Keratinocyte (primary cell): Measurements from ENCODE around the gene TUBGCP3. TPM values are rescaled to one million over a fixed set of nuclear protein-coding genes. Genes with fewer than 3 reads are reported as not detected.
"Not testable (repeated sequence)": the region's sequence is repeated elsewhere in the genome, so short reads cannot be mapped to it uniquely, and the experiment has no call there.

Experiments used
- DNase-seq: peaks from one replicate; pipeline ENCODE4 v3.0.0-alpha.2; 2011; ENCODE audit warnings: low read depth, missing footprints, low spot score
- FAIRE-seq: peaks from 2 replicates; lab custom pipeline; 2011; peaks lifted over from hg19 to GRCh38; lab: Jason Lieb, UNC
- H2AFZ ChIP-seq: 2 replicates; pipeline ENCODE4 v1.6.0; 2012; ENCODE audit warnings: low read length, control low read depth, inconsistent platforms; ENCODE audit not compliant: control insufficient read depth
- H3K27ac ChIP-seq: 2 replicates; pipeline ENCODE4 v1.5.1; 2011; ENCODE audit warnings: low read length; ENCODE audit not compliant: control insufficient read depth, insufficient read depth
- H3K27me3 ChIP-seq: 3 replicates; pipeline ENCODE4 v1.6.0; 2011; ENCODE audit warnings: low read length; ENCODE audit not compliant: control insufficient read depth, insufficient read depth; ENCODE audit errors: extremely low read depth
- H3K36me3 ChIP-seq, 2 experiments: 2 replicates in 1 of 2; 3 replicates in 1 of 2; pipeline ENCODE4 v1.5.1; 2011; ENCODE audit warnings: low read length in 2 of 2, mild to moderate bottlenecking in 1 of 2; ENCODE audit not compliant: control insufficient read depth in 2 of 2, insufficient read depth in 2 of 2; ENCODE audit errors: extremely low read depth in 1 of 2
- H3K4me1 ChIP-seq: 3 replicates; pipeline ENCODE4 v1.5.1; 2011; ENCODE audit warnings: low read length; ENCODE audit not compliant: control insufficient read depth, insufficient read depth; ENCODE audit errors: extremely low read depth
- H3K4me2 ChIP-seq: 3 replicates; pipeline ENCODE4 v1.6.0; 2011; ENCODE audit warnings: low read depth, low read length; ENCODE audit not compliant: control insufficient read depth, insufficient read depth; ENCODE audit errors: extremely low read depth
- H3K4me3 ChIP-seq, 3 experiments: fragments of 200-600 bp in 1 of 3; sonication (generic) in 1 of 3; 2 replicates in 2 of 3; 3 replicates in 1 of 3; pipeline ENCODE4 v1.5.1; 2011 to 2016; ENCODE audit warnings: low read length in 3 of 3, mild to moderate bottlenecking in 3 of 3, control low read depth in 2 of 3, inconsistent platforms in 1 of 3, low read depth in 1 of 3, mixed read lengths in 1 of 3, mixed run types in 1 of 3, moderate library complexity in 1 of 3; ENCODE audit not compliant: control insufficient read depth in 2 of 3, insufficient read depth in 2 of 3; ENCODE audit errors: extremely low read depth in 1 of 3
- H3K79me2 ChIP-seq: 2 replicates; pipeline ENCODE4 v1.6.0; 2012; ENCODE audit warnings: low read length; ENCODE audit not compliant: control insufficient read depth, insufficient read depth
- H3K9ac ChIP-seq: 3 replicates; pipeline ENCODE4 v1.6.0; 2011; ENCODE audit warnings: low read length; ENCODE audit not compliant: control insufficient read depth, insufficient read depth; ENCODE audit errors: extremely low read depth
- H3K9me1 ChIP-seq: 3 replicates; pipeline ENCODE4 v1.6.0; 2011; ENCODE audit warnings: low read length; ENCODE audit not compliant: control insufficient read depth, insufficient read depth; ENCODE audit errors: extremely low read depth
- H3K9me3 ChIP-seq: 2 replicates; pipeline ENCODE4 v1.5.1; 2012; ENCODE audit warnings: low read depth, low read length; ENCODE audit not compliant: control insufficient read depth
- H4K20me1 ChIP-seq: 3 replicates; pipeline ENCODE4 v1.6.0; 2011; ENCODE audit warnings: low read length; ENCODE audit not compliant: control insufficient read depth, insufficient read depth; ENCODE audit errors: extremely low read depth
- EZH2 ChIP-seq: IDR thresholded peaks from one replicate; pipeline ENCODE4 v1.6.1; 2012; ENCODE audit warnings: inconsistent platforms, mild to moderate bottlenecking, low read length, moderate library complexity
- dilution Hi-C: fragments of 300-500 bp; cut with MboI; formaldehyde crosslinking; loops from one replicate; pipeline ENCODE4 v1.7.0; 2020; ENCODE audit warnings: low sequenced_read_pairs; ENCODE audit not compliant: extremely low pct_ligation_motif_present
- polyA plus RNA-seq, 5 experiments: library from polyadenylated mRNA; depleted of rRNA in 3 of 5; stranded (reverse) in 3 of 5; stranded (forward) in 1 of 5; unstranded in 1 of 5; fragments of >200 nt; gene quantifications; 1 replicate in 1 of 5; 2 replicates in 3 of 5; 3 replicates in 1 of 5; pipeline versions ENCODE4 v1.2.1 to v1.2.3, GENCODE V29; 2011 to 2012; ENCODE audit warnings: missing spikeins in 2 of 5, low read depth in 1 of 5, low replicate concordance in 1 of 5
- TF ChIP-seq, protein P1 (sequence below), 3 experiments: IDR thresholded peaks in 1 of 3; conservative IDR thresholded peaks in 1 of 3; optimal IDR thresholded peaks in 1 of 3; 2 replicates in 2 of 3; 3 replicates in 1 of 3; pipeline versions ENCODE3 to v1.5.1; 2011; ENCODE audit warnings: low read length in 3 of 3, mild to moderate bottlenecking in 3 of 3, moderate library complexity in 2 of 3, control low read depth in 1 of 3, inconsistent platforms in 1 of 3; ENCODE audit not compliant: insufficient read depth in 2 of 3; ENCODE audit errors: extremely low read depth in 1 of 3

The TUBGCP3 gene
- polyA plus RNA-seq, 1 donor (not counting 4 experiments of a cell fraction or from before 2014, with no cell fraction given), result 14.0 TPM

DNA sequence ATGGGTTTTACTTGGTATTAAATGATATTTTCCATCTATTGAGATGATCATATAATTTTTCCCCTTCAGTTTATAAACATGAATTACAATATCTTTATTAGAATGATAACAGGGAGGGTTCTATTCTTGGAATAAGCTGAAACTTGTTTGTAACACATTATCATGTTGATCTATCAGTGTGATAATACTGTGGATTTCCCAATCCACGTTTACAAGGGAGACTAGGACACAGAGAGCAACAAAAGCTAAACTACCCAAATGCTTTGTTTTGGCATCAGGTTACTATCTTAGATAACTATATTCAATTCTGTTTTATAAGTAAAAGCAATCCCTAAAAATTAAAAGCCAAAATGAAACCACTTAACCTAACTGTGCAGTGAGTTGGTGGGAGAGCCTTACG is 92.5 kb downstream of the TUBGCP3 start:
- Histone ChIP-seq H3K27ac (no peak overlapping the region), H3K79me2 (no peaks in the 10 kb centered on the region), H3K9me1 (no peaks in the 10 kb centered on the region), H3K36me3 (peaks cover 1 to 11% of the 10 kb centered on the region in 2 experiments), H3K9me3 (no peaks in the 10 kb centered on the region), H3K4me3 (no peak overlapping the region), H3K4me2 (no peak overlapping the region), H3K9ac (no peak overlapping the region), H2AFZ (no peak overlapping the region), H3K4me1 (no peaks in the 10 kb centered on the region), H4K20me1 (no peaks in the 10 kb centered on the region), H3K27me3 (no peaks in the 10 kb centered on the region)
- FAIRE-seq (no peak), DNase-seq (no peak)
- TF ChIP-seq, protein P1, sequence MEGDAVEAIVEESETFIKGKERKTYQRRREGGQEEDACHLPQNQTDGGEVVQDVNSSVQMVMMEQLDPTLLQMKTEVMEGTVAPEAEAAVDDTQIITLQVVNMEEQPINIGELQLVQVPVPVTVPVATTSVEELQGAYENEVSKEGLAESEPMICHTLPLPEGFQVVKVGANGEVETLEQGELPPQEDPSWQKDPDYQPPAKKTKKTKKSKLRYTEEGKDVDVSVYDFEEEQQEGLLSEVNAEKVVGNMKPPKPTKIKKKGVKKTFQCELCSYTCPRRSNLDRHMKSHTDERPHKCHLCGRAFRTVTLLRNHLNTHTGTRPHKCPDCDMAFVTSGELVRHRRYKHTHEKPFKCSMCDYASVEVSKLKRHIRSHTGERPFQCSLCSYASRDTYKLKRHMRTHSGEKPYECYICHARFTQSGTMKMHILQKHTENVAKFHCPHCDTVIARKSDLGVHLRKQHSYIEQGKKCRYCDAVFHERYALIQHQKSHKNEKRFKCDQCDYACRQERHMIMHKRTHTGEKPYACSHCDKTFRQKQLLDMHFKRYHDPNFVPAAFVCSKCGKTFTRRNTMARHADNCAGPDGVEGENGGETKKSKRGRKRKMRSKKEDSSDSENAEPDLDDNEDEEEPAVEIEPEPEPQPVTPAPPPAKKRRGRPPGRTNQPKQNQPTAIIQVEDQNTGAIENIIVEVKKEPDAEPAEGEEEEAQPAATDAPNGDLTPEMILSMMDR (optimal IDR thresholded peaks at IDR 0.05 in 1 of 3, IDR thresholded peaks at IDR 0.05 in 1 of 3, conservative IDR thresholded peaks at IDR 0.05 in 1 of 3; ENCODE audit: extremely low read depth in 1 of 3, insufficient read depth in 2 of 3, low read length in 3 of 3), result no peak
- no peak for TF ChIP-seq EZH2
- dilution Hi-C loops, result no loop called here

DNA sequence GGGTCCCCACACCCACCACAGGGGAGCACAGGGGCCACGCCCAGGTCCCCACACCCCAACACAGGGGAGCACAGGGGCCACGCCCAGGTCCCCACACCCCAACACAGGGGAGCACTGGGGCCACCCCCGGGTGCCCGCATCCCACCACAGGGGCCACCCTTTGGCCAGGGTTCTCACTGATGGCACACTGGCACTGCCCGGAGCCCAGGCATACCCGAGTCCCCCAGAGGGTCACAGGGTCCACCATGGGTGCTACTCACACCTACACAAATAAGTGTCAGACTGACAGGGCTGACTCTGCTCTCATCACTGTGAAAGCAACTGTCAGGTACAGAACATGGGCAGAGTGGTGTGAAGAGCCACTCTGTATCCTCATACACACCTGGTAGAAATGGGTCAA is 98.8 kb downstream of the TUBGCP3 start:
- Histone ChIP-seq H2AFZ (no peak overlapping the region), H3K36me3 (peaks cover 0 to 3% of the 10 kb centered on the region in 2 experiments), H3K27me3 (no peaks in the 10 kb centered on the region), H3K27ac (no peak overlapping the region), H3K79me2 (no peaks in the 10 kb centered on the region), H3K9ac (no peak overlapping the region), H3K9me1 (no peaks in the 10 kb centered on the region), H3K4me1 (no peaks in the 10 kb centered on the region), H3K4me2 (no peak overlapping the region), H3K9me3 (no peaks in the 10 kb centered on the region), H3K4me3 (no peak overlapping the region), H4K20me1 (no peaks in the 10 kb centered on the region)
- TF ChIP-seq EZH2, result no peak
- TF ChIP-seq, protein P1 (optimal IDR thresholded peaks at IDR 0.05 in 1 of 3, IDR thresholded peaks at IDR 0.05 in 1 of 3, conservative IDR thresholded peaks at IDR 0.05 in 1 of 3; ENCODE audit: extremely low read depth in 1 of 3, insufficient read depth in 2 of 3, low read length in 3 of 3), result no peak
- DNase-seq, result no peak
- FAIRE-seq, result no peak
- dilution Hi-C loops, result no loop called here

DNA sequence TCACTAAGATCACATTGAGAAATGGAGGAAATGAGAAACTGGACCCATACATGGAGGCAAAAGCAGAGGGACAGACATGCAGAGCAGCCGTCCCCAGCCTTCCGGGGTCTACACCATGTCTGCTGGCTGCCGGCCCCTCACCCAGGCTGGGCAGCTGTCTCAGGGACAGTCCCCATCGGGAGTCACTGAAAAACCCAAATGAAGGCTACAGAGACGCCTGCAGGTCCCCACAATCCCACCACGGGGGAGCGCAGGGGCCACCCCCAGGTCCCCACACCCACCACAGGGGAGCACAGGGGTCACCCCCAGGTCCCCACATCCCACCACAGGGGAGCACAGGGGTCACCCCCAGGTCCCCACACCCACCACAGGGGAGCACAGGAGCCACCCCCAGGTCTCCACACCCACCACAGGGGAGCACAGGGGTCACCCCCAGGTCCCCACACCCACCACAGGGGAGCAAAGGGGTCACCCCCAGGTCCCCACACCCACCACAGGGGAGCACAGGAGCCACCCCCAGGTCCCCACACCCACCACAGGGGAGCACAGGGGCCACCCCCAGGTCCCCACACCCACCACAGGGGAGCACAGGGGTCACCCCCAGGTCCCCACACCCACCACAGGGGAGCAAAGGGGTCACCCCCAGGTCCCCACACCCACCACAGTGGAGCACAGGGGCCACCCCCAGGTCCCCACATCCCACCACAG is 99.5 kb downstream of the TUBGCP3 start:
- H3K4me1 ChIP-seq, H3K9me3 ChIP-seq, H3K36me3 ChIP-seq, H3K27me3 ChIP-seq, DNase-seq, H4K20me1 ChIP-seq, FAIRE-seq, dilution Hi-C loops, H3K79me2 ChIP-seq, H3K4me2 ChIP-seq, H3K4me3 ChIP-seq, H3K9ac ChIP-seq, H2AFZ ChIP-seq, H3K27ac ChIP-seq, H3K9me1 ChIP-seq: not testable (repeated sequence)
